H1 (cell line): ENCODE measurements around the gene MCEMP1. TPM values are rescaled to one million over a fixed set of nuclear protein-coding genes. Genes with fewer than 3 reads are reported as not detected.

Experiments
- CTCF ChIA-PET: fragments of 300-600 bp; sonication (Branson Sonifier 250); formaldehyde crosslinking; loops from one replicate; lab custom pipeline; 2021; ENCODE audit not compliant: partially characterized antibody; lab: Charles Lee
- POLR2A ChIA-PET: fragments of 300-600 bp; sonication (Branson Sonifier 250); formaldehyde crosslinking; loops from one replicate; lab custom pipeline; 2021; ENCODE audit warnings: inconsistent platforms; ENCODE audit not compliant: partially characterized antibody; lab: Charles Lee
- DNase-seq, 2 experiments: peaks; one replicate each; pipeline versions ENCODE4 v3.0.0 to v3.0.0-alpha.2; 2010 to 2022; ENCODE audit warnings: low spot score in 2 of 2, low read depth in 1 of 2, mixed read lengths in 1 of 2
- FAIRE-seq: peaks from 2 replicates; lab custom pipeline; 2011; peaks lifted over from hg19 to GRCh38; lab: Jason Lieb, UNC
- H2AFZ ChIP-seq: 2 replicates; pipeline ENCODE4 v1.8.1; 2012; ENCODE audit warnings: low read length, inconsistent platforms
- H2AK5ac ChIP-seq: 2 replicates; pipeline ENCODE4 v1.6.1; 2013; ENCODE audit warnings: low read depth, low read length
- H2BK120ac ChIP-seq: replicated peaks from 2 replicates; pipeline ENCODE3; 2013; ENCODE audit warnings: low read depth, low read length, inconsistent platforms
- H2BK12ac ChIP-seq: 2 replicates; pipeline ENCODE4 v1.6.1; 2013; ENCODE audit warnings: low read depth, low read length
- H2BK15ac ChIP-seq: 2 replicates; pipeline ENCODE4 v1.6.1; 2013; ENCODE audit warnings: low read length
- H2BK20ac ChIP-seq: 2 replicates; pipeline ENCODE4 v1.6.1; 2013; ENCODE audit warnings: low read length
- H2BK5ac ChIP-seq: 2 replicates; pipeline ENCODE4 v1.6.1; 2013; ENCODE audit warnings: low read depth, low read length
- H3K14ac ChIP-seq: 2 replicates; pipeline ENCODE4 v1.6.1; 2013; ENCODE audit warnings: inconsistent platforms; ENCODE audit not compliant: insufficient read length
- H3K18ac ChIP-seq: 2 replicates; pipeline ENCODE4 v1.6.1; 2013; ENCODE audit warnings: low read length; ENCODE audit errors: extremely low read depth
- H3K23ac ChIP-seq: 2 replicates; pipeline ENCODE4 v1.6.1; 2013; ENCODE audit warnings: inconsistent platforms; ENCODE audit not compliant: insufficient read length
- H3K23me2 ChIP-seq: 2 replicates; pipeline ENCODE4 v1.6.1; 2013; ENCODE audit warnings: low read depth, low read length
- H3K27ac ChIP-seq: 2 replicates; pipeline ENCODE4 v1.6.1; 2011; ENCODE audit warnings: low read depth, low read length, inconsistent platforms
- H3K27me3 ChIP-seq, 4 experiments: replicated peaks in 1 of 4; 1 replicate in 1 of 4; 2 replicates in 3 of 4; pipeline versions ENCODE4 v1.6.1 to v1.8.1; 2011 to 2013; ENCODE audit warnings: low read length in 3 of 4, mild to moderate bottlenecking in 3 of 4, inconsistent platforms in 2 of 4, mixed read lengths in 2 of 4, moderate library complexity in 1 of 4; ENCODE audit not compliant: control insufficient read depth in 3 of 4, insufficient read depth in 3 of 4; ENCODE audit errors: extremely low read depth in 1 of 4
- H3K36me3 ChIP-seq, 4 experiments: 2 replicates each; pipeline versions ENCODE4 v1.6.1 to v1.8.1; 2011 to 2013; ENCODE audit warnings: mild to moderate bottlenecking in 4 of 4, low read length in 3 of 4, moderate library complexity in 2 of 4, control low read depth in 1 of 4, inconsistent platforms in 1 of 4; ENCODE audit not compliant: insufficient read depth in 4 of 4, control insufficient read depth in 2 of 4
- H3K4ac ChIP-seq: replicated peaks from 2 replicates; pipeline ENCODE3; 2013; ENCODE audit warnings: low read length, low read depth, mixed read lengths, inconsistent platforms; ENCODE audit not compliant: insufficient read length
- H3K4me1 ChIP-seq, 4 experiments: replicated peaks in 1 of 4; 1 replicate in 1 of 4; 2 replicates in 3 of 4; pipeline versions ENCODE4 v1.6.1 to v1.8.1; 2011 to 2013; ENCODE audit warnings: low read length in 3 of 4, inconsistent platforms in 2 of 4, mixed read lengths in 1 of 4; ENCODE audit not compliant: insufficient read depth in 4 of 4, control insufficient read depth in 3 of 4
- H3K4me2 ChIP-seq, 2 experiments: 2 replicates each; pipeline versions ENCODE4 v1.6.1 to v1.8.1; 2011 to 2013; ENCODE audit warnings: low read depth in 2 of 2, low read length in 2 of 2, control low read depth in 1 of 2, inconsistent platforms in 1 of 2, mild to moderate bottlenecking in 1 of 2; ENCODE audit not compliant: insufficient read depth in 1 of 2
- H3K4me3 ChIP-seq, 4 experiments: fragments of 200-600, 300-600 bp in 1 of 4; sonication (generic), shearing (Covaris generic), sonication (Bioruptor Twin) in 1 of 4; 2 replicates each; pipeline versions ENCODE4 v1.5.1 to v1.8.1; 2011 to 2016; ENCODE audit warnings: low read length in 4 of 4, low read depth in 3 of 4, control low read depth in 2 of 4, inconsistent platforms in 2 of 4, mild to moderate bottlenecking in 2 of 4, mixed read lengths in 1 of 4, moderate library complexity in 1 of 4; ENCODE audit not compliant: insufficient read depth in 2 of 4; ENCODE audit errors: extremely low read depth in 1 of 4
- H3K56ac ChIP-seq: replicated peaks from 2 replicates; pipeline ENCODE3; 2013; ENCODE audit warnings: low read depth, mild to moderate bottlenecking, mixed read lengths, low read length, inconsistent platforms; ENCODE audit not compliant: insufficient read length
- H3K79me1 ChIP-seq: 2 replicates; pipeline ENCODE4 v1.6.1; 2013; ENCODE audit warnings: low read depth, low read length, control low read depth
- H3K79me2 ChIP-seq, 2 experiments: 2 replicates each; pipeline versions ENCODE4 v1.6.1 to v1.8.1; 2012 to 2013; ENCODE audit warnings: low read length in 2 of 2, mild to moderate bottlenecking in 2 of 2, inconsistent platforms in 1 of 2; ENCODE audit not compliant: insufficient read depth in 2 of 2, control insufficient read depth in 1 of 2
- H3K9ac ChIP-seq, 4 experiments: replicated peaks in 1 of 4; 1 replicate in 1 of 4; 2 replicates in 3 of 4; pipeline versions ENCODE4 v1.6.1 to v1.8.1; 2011 to 2013; ENCODE audit warnings: low read depth in 3 of 4, low read length in 3 of 4, control low read depth in 2 of 4, mild to moderate bottlenecking in 2 of 4, moderate library complexity in 2 of 4, inconsistent platforms in 1 of 4; ENCODE audit errors: extremely low read depth in 1 of 4
- H3K9me3 ChIP-seq, 2 experiments: 2 replicates each; pipeline versions ENCODE4 v1.6.1 to v1.8.1; 2012 to 2013; ENCODE audit warnings: mild to moderate bottlenecking in 2 of 2, moderate library complexity in 2 of 2, control low read depth in 1 of 2, inconsistent platforms in 1 of 2, low read depth in 1 of 2, low read length in 1 of 2, mixed read lengths in 1 of 2; ENCODE audit not compliant: insufficient read depth in 2 of 2
- H4K20me1 ChIP-seq, 2 experiments: replicated peaks in 1 of 2; 2 replicates each; pipeline versions ENCODE3 to v1.8.1; 2011 to 2013; ENCODE audit warnings: inconsistent platforms in 2 of 2, low read length in 2 of 2, mild to moderate bottlenecking in 1 of 2; ENCODE audit not compliant: insufficient read depth in 2 of 2, control insufficient read depth in 1 of 2
- H4K5ac ChIP-seq: 2 replicates; pipeline ENCODE4 v1.6.1; 2013; ENCODE audit warnings: low read length, low read depth, mixed read lengths, inconsistent platforms; ENCODE audit not compliant: insufficient read length
- H4K8ac ChIP-seq: 2 replicates; pipeline ENCODE4 v1.8.0; 2013; ENCODE audit warnings: mild to moderate bottlenecking, moderate library complexity, low read length, inconsistent platforms; ENCODE audit not compliant: insufficient read depth; ENCODE audit errors: extremely low read depth
- H4K91ac ChIP-seq: replicated peaks from 2 replicates; pipeline ENCODE3; 2013; ENCODE audit warnings: low read length, mixed read lengths, inconsistent platforms; ENCODE audit not compliant: insufficient read length
- ATF2 ChIP-seq: IDR thresholded peaks from 2 replicates; pipeline ENCODE4 v1.6.1; 2012; ENCODE audit warnings: low read length, inconsistent platforms
- GABPA ChIP-seq: IDR thresholded peaks from 2 replicates; pipeline ENCODE4 v1.6.1; 2011; ENCODE audit warnings: mild to moderate bottlenecking, low read length, moderate library complexity, borderline replicate concordance; ENCODE audit not compliant: insufficient read depth
- JUND ChIP-seq: IDR thresholded peaks from 2 replicates; pipeline ENCODE4 v1.6.1; 2011; ENCODE audit warnings: mild to moderate bottlenecking, improper control_type of control experiment, low read length
- POLR2A ChIP-seq, 2 experiments: IDR thresholded peaks; 1 replicate in 1 of 2; 2 replicates in 1 of 2; pipeline ENCODE4 v1.6.1; 2011; ENCODE audit warnings: low read depth in 2 of 2, low read length in 2 of 2, mild to moderate bottlenecking in 2 of 2; ENCODE audit errors: control extremely low read depth in 1 of 2
- RBBP5 ChIP-seq: IDR thresholded peaks from 2 replicates; pipeline ENCODE4 v1.7.1; 2012; ENCODE audit warnings: low read depth, mild to moderate bottlenecking, inconsistent platforms, low read length, moderate library complexity, borderline replicate concordance
- SUZ12 ChIP-seq: fragments of 200-600 bp; sonication (generic); IDR thresholded peaks from 2 replicates; pipeline ENCODE4 v1.6.1; 2012; ENCODE audit warnings: mild to moderate bottlenecking, inconsistent platforms, low read length, moderate library complexity, mixed read lengths
- WGBS, 2 experiments: shearing (Covaris generic) in 1 of 2; methylation state at CpG; one replicate each; pipeline versions ENCODE4 v1.1.6 to v1.1.7; 2013 to 2015; ENCODE audit warnings: low lambda C conversion rate in 2 of 2, mixed read lengths in 2 of 2, inconsistent platforms in 1 of 2, low coverage in 1 of 2, missing lambda C conversion rate in 1 of 2; ENCODE audit not compliant: insufficient replicate concordance in 2 of 2, insufficient coverage in 1 of 2, insufficient read length in 1 of 2; ENCODE audit errors: extremely low coverage in 1 of 2, missing lambda C conversion rate in 1 of 2; 5-methylcytosine and 5-hydroxymethylcytosine counted together
- polyA plus RNA-seq, 7 experiments: library from polyadenylated mRNA; depleted of rRNA in 3 of 7; stranded (reverse) in 5 of 7; unstranded in 2 of 7; fragments of >200 nt in 5 of 7; fragments of 200-250 nt in 2 of 7; gene quantifications; 1 replicate in 5 of 7; 2 replicates in 1 of 7; 4 replicates in 1 of 7; pipeline versions ENCODE4 v1.2.1 to v1.2.3, GENCODE V29; 2011 to 2013; ENCODE audit warnings: missing spikeins in 2 of 7, mixed read lengths in 2 of 7
- total RNA-seq: library from RNA; stranded (reverse); fragmentation: NEBNext Ultra II Directional; extraction: Animal tissue kit (Norgen Biotek cat#: 25700); gene quantifications from 2 replicates; pipeline ENCODE4 v1.2.1, GENCODE V29; 2021

MCEMP1 gene
- total and polyA plus RNA-seq, 2 of the 8 experiments (the other 6 are each of a cell fraction or from before 2014, with no cell fraction given), result not detected

- Histone ChIP-seq H4K20me1 (no peaks in the 10 kb centered on the region), H3K4me2 (no peak overlapping the region), H3K14ac (no peak overlapping the region), H3K9ac (no peak overlapping the region), H3K36me3 (no peaks in the 10 kb centered on the region), H3K18ac (no peak overlapping the region), H3K23ac (no peak overlapping the region), H3K79me1 (no peaks in the 10 kb centered on the region), H3K4ac (no peak overlapping the region), H3K4me3 (no peak overlapping the region), H2AK5ac (no peak overlapping the region), H4K91ac (no peak overlapping the region), H2BK15ac (no peak overlapping the region), H2BK5ac (no peak overlapping the region), H2BK20ac (no peak overlapping the region), H4K8ac (no peak overlapping the region), H3K27me3 (peaks cover 0 to 8% (median 4%) of the 10 kb centered on the region in 4 experiments; a peak in 3 of 7 replicates), H3K79me2 (no peaks in the 10 kb centered on the region; a peak in 1 of 4 replicates), H2BK12ac (no peak overlapping the region), H3K9me3 (no peaks in the 10 kb centered on the region), H2BK120ac (no peak overlapping the region), H3K56ac (no peak overlapping the region)
- POLR2A ChIA-PET, result no interaction called here
- FAIRE-seq (no peak), DNase-seq (no peak)
- WGBS, 2 experiments, result 77% methylated on average over 7 of the region's 7 CpGs; no CpG with 5 or more reads in 1 of the 2 experiments
- TF ChIP-seq POLR2A (IDR thresholded peaks at IDR 0.05; ENCODE audit: control extremely low read depth in 1 of 2, low read depth in 2 of 2, low read length in 2 of 2) (no peak), SUZ12 (no peak), ATF2 (no peak), RBBP5 (no peak), GABPA (no peak), JUND (no peak)
- TF ChIP-seq, all 59 proteins: peak for 0
- Histone ChIP-seq H2AFZ (no peak overlapping the region), H3K4me1 (peaks cover 0 to 1% (median 0%) of the 10 kb centered on the region in 4 experiments; a peak in 3 of 7 replicates), H3K23me2 (peaks cover 2% of the 10 kb centered on the region; the same call in 1 of the 2 replicates), H3K27ac (no peak overlapping the region), H4K5ac (no peak overlapping the region)
- CTCF ChIA-PET, result interaction anchor here (2.6 kb wide), 1 partner anchor 19 kb away, joined by 7 read pairs; no protein-coding TSS in a partner anchor
Observed at GRCh38 chr19:7676376-7676775, 514 bp upstream of the MCEMP1 start.
